Measurements from ENCODE around the gene NUSAP1. TPM values are rescaled to one million over a fixed set of nuclear protein-coding genes. Genes with fewer than 3 reads are reported as not detected.

Gene NUSAP1
- total RNA-seq, 1 experiment from 2014 or later, result 158 TPM

DNA sequence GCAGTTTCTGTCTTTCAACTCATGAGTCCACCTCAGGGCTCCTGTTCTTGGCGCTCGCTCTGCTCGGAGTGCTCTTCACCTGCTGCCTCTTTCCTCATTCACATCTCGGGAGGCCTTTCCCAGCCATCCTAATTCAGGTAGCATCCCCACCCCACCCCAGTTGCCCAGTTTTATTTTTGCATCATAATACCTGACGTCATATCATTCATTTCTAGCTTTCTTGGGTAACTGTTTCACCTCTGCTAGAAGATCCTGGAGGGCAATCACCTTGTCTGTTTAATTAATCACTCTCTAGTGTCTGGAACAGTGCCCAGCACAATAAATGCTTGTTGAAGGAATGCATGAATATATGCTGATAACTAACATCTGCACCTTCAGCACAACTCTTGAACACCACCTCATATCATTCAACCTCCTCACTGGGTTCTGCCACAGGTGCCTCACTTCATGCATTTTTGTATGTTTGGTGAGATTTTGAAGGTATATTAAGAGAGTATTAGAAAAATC lies 7.6 kb downstream of the NUSAP1 start:
- no peak overlapping the region for H4K8ac ChIP-seq (replicated peaks; ENCODE audit: insufficient read length, low read depth, low read length)
- no peak overlapping the region for H4K5ac ChIP-seq (ENCODE audit: insufficient read length, low read depth, low read length)
- no peaks in the 10 kb centered on the region for H3K9me3 Mint-ChIP-seq
- H2AFZ ChIP-seq (ENCODE audit: low read length), result no peak overlapping the region
- no peak overlapping the region for H3K9ac ChIP-seq (ENCODE audit: extremely low read depth, insufficient read length, low read length)
- H3K4me3 Mint-ChIP-seq, result no peak overlapping the region; a peak in 1 of 5 replicates
- no peak overlapping the region for H3K27ac ChIP-seq (ENCODE audit: insufficient read length, low read depth, low read length)
- no peaks in the 10 kb centered on the region for H3K27me3 Mint-ChIP-seq (ENCODE audit: low read depth)
- no peak overlapping the region for H3T11ph ChIP-seq (ENCODE audit: low read length)
- no peak overlapping the region for H2AK5ac ChIP-seq (ENCODE audit: insufficient read length, low read length)
- peaks cover 10% of the 10 kb centered on the region for H3K79me1 ChIP-seq (ENCODE audit: insufficient read depth, low read depth, low read length, poor library complexity, severe bottlenecking)
- H3K9me3 ChIP-seq (ENCODE audit: control insufficient read depth, low read depth, low read length), result no peaks in the 10 kb centered on the region
- H3K23me2 ChIP-seq (ENCODE audit: insufficient read length, low read depth, low read length, poor library complexity, severe bottlenecking), result no peaks in the 10 kb centered on the region
- no CpG with 5 or more reads among the region's 5 CpGs for WGBS (ENCODE audit: extremely low coverage, insufficient read length, low lambda C conversion rate)
- peaks cover 3 to 9% of the 10 kb centered on the region in 2 experiments; a peak in 3 of 4 replicates for H3K4me1 Mint-ChIP-seq
- no peak overlapping the region for H3K23ac ChIP-seq (ENCODE audit: insufficient read length, low read depth, low read length)
- peaks cover 44 to 80% (median 70%) of the 10 kb centered on the region in 3 experiments for H3K36me3 Mint-ChIP-seq (ENCODE audit: insufficient read depth in 1 of 3, low read depth in 3 of 3)
- no peak overlapping the region for H2BK20ac ChIP-seq (ENCODE audit: low read depth, low read length, poor library complexity, severe bottlenecking)
- H4K91ac ChIP-seq (ENCODE audit: insufficient read length, low read depth, low read length), result no peak overlapping the region
- no peak overlapping the region for H3K18ac ChIP-seq (ENCODE audit: insufficient read length, low read depth, low read length)
- no peaks in the 10 kb centered on the region for H3K4me1 ChIP-seq (ENCODE audit: insufficient read depth, low read length)
- TF ChIP-seq, protein P1, sequence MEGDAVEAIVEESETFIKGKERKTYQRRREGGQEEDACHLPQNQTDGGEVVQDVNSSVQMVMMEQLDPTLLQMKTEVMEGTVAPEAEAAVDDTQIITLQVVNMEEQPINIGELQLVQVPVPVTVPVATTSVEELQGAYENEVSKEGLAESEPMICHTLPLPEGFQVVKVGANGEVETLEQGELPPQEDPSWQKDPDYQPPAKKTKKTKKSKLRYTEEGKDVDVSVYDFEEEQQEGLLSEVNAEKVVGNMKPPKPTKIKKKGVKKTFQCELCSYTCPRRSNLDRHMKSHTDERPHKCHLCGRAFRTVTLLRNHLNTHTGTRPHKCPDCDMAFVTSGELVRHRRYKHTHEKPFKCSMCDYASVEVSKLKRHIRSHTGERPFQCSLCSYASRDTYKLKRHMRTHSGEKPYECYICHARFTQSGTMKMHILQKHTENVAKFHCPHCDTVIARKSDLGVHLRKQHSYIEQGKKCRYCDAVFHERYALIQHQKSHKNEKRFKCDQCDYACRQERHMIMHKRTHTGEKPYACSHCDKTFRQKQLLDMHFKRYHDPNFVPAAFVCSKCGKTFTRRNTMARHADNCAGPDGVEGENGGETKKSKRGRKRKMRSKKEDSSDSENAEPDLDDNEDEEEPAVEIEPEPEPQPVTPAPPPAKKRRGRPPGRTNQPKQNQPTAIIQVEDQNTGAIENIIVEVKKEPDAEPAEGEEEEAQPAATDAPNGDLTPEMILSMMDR (conservative IDR thresholded peaks at IDR 0.05), result no peak
- H3K4ac ChIP-seq (ENCODE audit: low read depth, low read length), result no peak overlapping the region
- no peak overlapping the region for H2BK5ac ChIP-seq (ENCODE audit: insufficient read length, low read length)
- DNase-seq, result no peak
- no peak overlapping the region for H2BK12ac ChIP-seq (ENCODE audit: insufficient read length, low read depth, low read length)
- no peaks in the 10 kb centered on the region for H4K20me1 ChIP-seq (ENCODE audit: control insufficient read depth, insufficient read depth, insufficient read length)
- no peak overlapping the region for H3K14ac ChIP-seq (ENCODE audit: insufficient read depth, low read length)
- no peak overlapping the region for H3K56ac ChIP-seq (ENCODE audit: insufficient read length, low read depth, low read length)
- no peaks in the 10 kb centered on the region for H3K27me3 ChIP-seq (ENCODE audit: insufficient read depth, low read length)
- no peak overlapping the region for H2BK15ac ChIP-seq (ENCODE audit: low read depth, low read length)
- no peak overlapping the region for H3K4me2 ChIP-seq (ENCODE audit: insufficient read depth, insufficient read length, low read length)
- H3K79me2 ChIP-seq (ENCODE audit: insufficient read depth, low read length), result peaks cover 4% of the 10 kb centered on the region; the same call in 1 of the 2 replicates
- H3K27ac Mint-ChIP-seq, result peak overlapping the region in 2 of 3 experiments; percentile 78 to 87; a peak in 4 of 7 replicates
- H2BK120ac ChIP-seq (ENCODE audit: low read depth, low read length, poor library complexity, severe bottlenecking), result no peak overlapping the region
